Heart left ventricle (tissue), 11 donors: ENCODE results near the gene ADGRG1. TPM values are rescaled to one million over a fixed set of nuclear protein-coding genes. Genes with fewer than 3 reads are reported as not detected.

Source experiments
- polyA plus RNA-seq, 2 donors: library from polyadenylated mRNA; stranded (reverse); fragments of 200-250 nt; gene quantifications; one replicate each; pipeline ENCODE4 v1.2.3, GENCODE V29; 2013
- total RNA-seq, 9 donors: library from RNA; depleted of rRNA in 2 of 9; stranded (reverse); fragments of >200 nt in 2 of 9; fragmentation: NEBNext Ultra II Directional in 3 of 9; extraction: Animal tissue kit (Norgen Biotek cat#: 25700) in 3 of 9; gene quantifications; one replicate each; pipeline versions ENCODE4 v1.1.0 to v1.2.4, GENCODE V29; 2016 to 2023
- donor health status: ischemic (EF 13 %, LVEDD 7.1; RV severe dilation, severe dysfunction).
- donor health status: healthy with polysubstance abuse.
- donor health status: DM: no; HTN: yes; CAD: no.
- donor health status: DM: no; HTN: no; CAD: no.
- donor health status: ischemic (EF 25% LVEDD 5.7; RV mildly dilated, moderate dysfunction).
- donor health status: healthy.
- donor health status: DM: yes; HTN: yes; CAD: no.
- donor health status: PGD.
- donor health status: nonischemic (EF 23%, LVEDD 6.1; RV moderate dilation, normal function).

ADGRG1 gene
- total and polyA plus RNA-seq, 11 donors: 14.1 to 65.2 (median 17.5) TPM

Other genes starting within 250 kb of the ADGRG1 start
- 1 to 10 TPM in 2 of 9 donors, not detected in 7; 1.0 to 4.0 TPM for gene CCL17, start 223.9 kb upstream of the ADGRG1 start, total RNA-seq
- under 1 TPM in 1 of 2 donors, not detected in 1; 0.26 TPM for gene CCL17, start 223.9 kb upstream of the ADGRG1 start, polyA plus RNA-seq
- 10 to 100 TPM; 41.0 to 73.2 (median 51.7) TPM for gene CIAPIN1, start 181.2 kb upstream of the ADGRG1 start, total RNA-seq
- gene CIAPIN1, start 181.2 kb upstream of the ADGRG1 start, polyA plus RNA-seq: 10 to 100 TPM; 22.4 to 73.2 TPM
- gene COQ9, start 181.2 kb upstream of the ADGRG1 start, total RNA-seq: 100 to 1,000 TPM; 126 to 331 (median 191) TPM
- gene COQ9, start 181.2 kb upstream of the ADGRG1 start, polyA plus RNA-seq: 100 to 1,000 TPM; 156 to 436 TPM
- gene POLR2C, start 166.0 kb upstream of the ADGRG1 start, total RNA-seq: 10 to 100 TPM; 37.4 to 99.8 (median 48.7) TPM
- 10 to 100 TPM; 19.9 to 69.4 TPM for gene POLR2C, start 166.0 kb upstream of the ADGRG1 start, polyA plus RNA-seq
- gene DOK4, start 142.1 kb upstream of the ADGRG1 start, total RNA-seq: 10 to 100 TPM in 3 of 9 donors, 1 to 10 TPM in 6; 6.4 to 14.8 (median 7.9) TPM
- gene DOK4, start 142.1 kb upstream of the ADGRG1 start, polyA plus RNA-seq: 1 to 10 TPM; 5.9 to 6.7 TPM
- 10 to 100 TPM in 2 of 9 donors, 1 to 10 TPM in 7; 3.3 to 17.0 (median 6.8) TPM for gene CCDC102A, start 92.1 kb upstream of the ADGRG1 start, total RNA-seq
- gene CCDC102A, start 92.1 kb upstream of the ADGRG1 start, polyA plus RNA-seq: 1 to 10 TPM; 4.4 to 8.1 TPM
- gene ADGRG5, start 86.0 kb upstream of the ADGRG1 start, total RNA-seq: 1 to 10 TPM in 1 of 9 donors, under 1 TPM in 3, not detected in 5; 0.07 to 1.4 (median 0.11) TPM
- gene ADGRG5, start 86.0 kb upstream of the ADGRG1 start, polyA plus RNA-seq: under 1 TPM in 1 of 2 donors, not detected in 1; 0.04 TPM
- gene ADGRG3, start 39.7 kb downstream of the ADGRG1 start, total RNA-seq: 1 to 10 TPM in 1 of 9 donors, under 1 TPM in 8; 0.12 to 1.4 (median 0.53) TPM
- under 1 TPM; 0.15 to 0.61 TPM for gene ADGRG3, start 39.7 kb downstream of the ADGRG1 start, polyA plus RNA-seq
- gene DRC7, start 66.2 kb downstream of the ADGRG1 start, total RNA-seq: under 1 TPM in 1 of 9 donors, not detected in 8; 0.29 TPM
- not detected for gene DRC7, start 66.2 kb downstream of the ADGRG1 start, polyA plus RNA-seq
- 10 to 100 TPM; 10.6 to 20.5 (median 15.3) TPM for gene KATNB1, start 107.1 kb downstream of the ADGRG1 start, total RNA-seq
- gene KATNB1, start 107.1 kb downstream of the ADGRG1 start, polyA plus RNA-seq: 10 to 100 TPM in 1 of 2 donors, 1 to 10 TPM in 1; 8.0 to 19.1 TPM
- gene KIFC3, start 173.9 kb downstream of the ADGRG1 start, total RNA-seq: 100 to 1,000 TPM in 1 of 9 donors, 10 to 100 TPM in 8; 46.1 to 105 (median 66.8) TPM
- gene KIFC3, start 173.9 kb downstream of the ADGRG1 start, polyA plus RNA-seq: 10 to 100 TPM; 61.1 to 64.4 TPM